IMR-90 (cell line): ENCODE data around the gene WDR1. TPM values are rescaled to one million over a fixed set of nuclear protein-coding genes. Genes with fewer than 3 reads are reported as not detected.

Experiments
- ATAC-seq: fragments of 200-7000 bp; cut with Tn5 transposase; 2 replicates; pipeline ENCODE4 v1.9.1; 2020; ENCODE audit warnings: low read depth, mild to moderate bottlenecking, moderate library complexity
- BruUV-seq: library from RNA; stranded (reverse); fragments of 400-500 nt; replicated peaks from 2 replicates; lab custom pipeline; 2021; lab: Mats Ljungman, UMichigan
- CTCF ChIA-PET: fragments of 300-600 bp; formaldehyde crosslinking; extraction: SDS; loops from one replicate; lab custom pipeline; 2021; ENCODE audit warnings: antibody characterized with exemption; lab: Yijun Ruan, JAX
- POLR2A ChIA-PET: fragments of 300-600 bp; sonication (Branson Sonifier 250); formaldehyde crosslinking; loops from one replicate; lab custom pipeline; 2022; ENCODE audit warnings: antibody characterized with exemption; ENCODE audit not compliant: unreplicated experiment; lab: Charles Lee
- DNase-seq: peaks from one replicate; pipeline ENCODE4 v3.0.0; 2013
- H2AFZ ChIP-seq: replicated peaks from 2 replicates; pipeline ENCODE3; 2013; ENCODE audit warnings: low read length, mild to moderate bottlenecking; ENCODE audit not compliant: poor library complexity
- H2AK5ac ChIP-seq: 2 replicates; pipeline ENCODE4 v1.6.1; 2013; ENCODE audit warnings: low read depth, low read length, inconsistent platforms
- H2AK9ac ChIP-seq: replicated peaks from 2 replicates; pipeline ENCODE3; 2013; ENCODE audit warnings: mild to moderate bottlenecking, low read depth, low read length, moderate library complexity; ENCODE audit not compliant: poor library complexity
- H2BK120ac ChIP-seq: 2 replicates; pipeline ENCODE4 v1.6.1; 2013; ENCODE audit warnings: low read depth, low read length, inconsistent platforms
- H2BK15ac ChIP-seq: 3 replicates; pipeline ENCODE4 v1.6.1; 2013; ENCODE audit warnings: low read depth, low read length, inconsistent platforms
- H2BK20ac ChIP-seq: 2 replicates; pipeline ENCODE4 v1.6.1; 2013; ENCODE audit warnings: low read depth, mild to moderate bottlenecking, inconsistent platforms, low read length, moderate library complexity
- H2BK5ac ChIP-seq: 2 replicates; pipeline ENCODE4 v1.6.1; 2013; ENCODE audit warnings: mild to moderate bottlenecking, low read depth, low read length, inconsistent platforms; ENCODE audit not compliant: poor library complexity, severe bottlenecking
- H3K14ac ChIP-seq: replicated peaks from 2 replicates; pipeline ENCODE4 v1.6.1; 2013; ENCODE audit warnings: low read depth, low read length, inconsistent platforms
- H3K18ac ChIP-seq: 2 replicates; pipeline ENCODE4 v1.6.1; 2013; ENCODE audit warnings: low read depth, low read length, control low read depth
- H3K23ac ChIP-seq: 2 replicates; pipeline ENCODE4 v1.6.1; 2013; ENCODE audit warnings: low read depth, low read length, inconsistent platforms
- H3K27ac ChIP-seq: 2 replicates; pipeline ENCODE4 v1.5.1; 2013; ENCODE audit warnings: mild to moderate bottlenecking, control low read depth, low read length; ENCODE audit not compliant: insufficient read depth
- H3K27me3 ChIP-seq: 2 replicates; pipeline ENCODE4 v1.6.1; 2013; ENCODE audit warnings: low read length; ENCODE audit not compliant: control insufficient read depth, insufficient read depth
- H3K36me3 ChIP-seq: 2 replicates; pipeline ENCODE4 v1.6.1; 2013; ENCODE audit warnings: low read length, mixed read lengths; ENCODE audit not compliant: control insufficient read depth, insufficient read depth
- H3K4ac ChIP-seq: 2 replicates; pipeline ENCODE4 v1.6.1; 2013; ENCODE audit warnings: low read depth, low read length, inconsistent platforms
- H3K4me1 ChIP-seq: 2 replicates; pipeline ENCODE4 v1.6.1; 2013; ENCODE audit warnings: low read length, mixed read lengths; ENCODE audit not compliant: control insufficient read depth, insufficient read depth
- H3K4me2 ChIP-seq: 2 replicates; pipeline ENCODE4 v1.6.1; 2013; ENCODE audit warnings: low read depth, mild to moderate bottlenecking, control low read depth, low read length, moderate library complexity
- H3K4me3 ChIP-seq: 2 replicates; pipeline ENCODE4 v1.5.1; 2013; ENCODE audit warnings: low read depth, mild to moderate bottlenecking, control low read depth, low read length, moderate library complexity; ENCODE audit not compliant: insufficient read depth
- H3K56ac ChIP-seq: 2 replicates; pipeline ENCODE4 v1.6.1; 2013; ENCODE audit warnings: low read length, inconsistent platforms; ENCODE audit not compliant: insufficient read depth; ENCODE audit errors: extremely low read depth
- H3K79me1 ChIP-seq, 2 experiments: 2 replicates each; pipeline ENCODE4 v1.6.1; 2013; ENCODE audit warnings: low read length in 2 of 2, inconsistent platforms in 1 of 2, low read depth in 1 of 2
- H3K9ac ChIP-seq: 2 replicates; pipeline ENCODE4 v1.6.1; 2013; ENCODE audit warnings: low read depth, low read length, control low read depth
- H3K9me1 ChIP-seq: 2 replicates; pipeline ENCODE4 v1.6.1; 2013; ENCODE audit warnings: low read length, inconsistent platforms; ENCODE audit not compliant: insufficient read depth
- H3K9me3 ChIP-seq: 2 replicates; pipeline ENCODE4 v1.6.1; 2013; ENCODE audit warnings: low read length; ENCODE audit not compliant: control insufficient read depth, insufficient read depth
- H4K20me1 ChIP-seq: 2 replicates; pipeline ENCODE4 v1.6.1; 2013; ENCODE audit warnings: low read length, inconsistent platforms; ENCODE audit not compliant: insufficient read depth
- H4K5ac ChIP-seq: 2 replicates; pipeline ENCODE4 v1.6.1; 2013; ENCODE audit warnings: mild to moderate bottlenecking, low read depth, low read length, control low read depth
- H4K8ac ChIP-seq, 2 experiments: 2 replicates each; pipeline ENCODE4 v1.6.1; 2013; ENCODE audit warnings: low read depth in 2 of 2, low read length in 2 of 2, control low read depth in 1 of 2, inconsistent platforms in 1 of 2
- H4K91ac ChIP-seq: 2 replicates; pipeline ENCODE4 v1.6.1; 2013; ENCODE audit warnings: low read depth, low read length, inconsistent platforms; ENCODE audit not compliant: insufficient read depth
- MAFK ChIP-seq: IDR thresholded peaks from 2 replicates; pipeline ENCODE4 v1.6.1; 2012; ENCODE audit warnings: low read depth, low read length, improper control_type of control experiment
- RFX5 ChIP-seq: IDR thresholded peaks from 2 replicates; pipeline ENCODE4 v1.8.0; 2012; ENCODE audit warnings: low read depth, mild to moderate bottlenecking, low read length, moderate library complexity
- WGBS, 2 experiments: methylation state at CpG; one replicate each; pipeline versions ENCODE4 v1.1.5 to v1.1.7; 2013; ENCODE audit warnings: missing lambda C conversion rate in 2 of 2; ENCODE audit not compliant: insufficient read length in 1 of 2; ENCODE audit errors: extremely low coverage in 2 of 2; 5-methylcytosine and 5-hydroxymethylcytosine counted together
- dilution Hi-C: fragments of 300-500 bp; cut with HindIII; formaldehyde crosslinking; loops from one replicate; pipeline ENCODE4 v1.14.3; 2018; ENCODE audit warnings: low sequenced_read_pairs; ENCODE audit not compliant: unreplicated experiment
- in situ Hi-C: fragments of 300-500 bp; cut with MboI; formaldehyde crosslinking; loops from 3 replicates; pipeline ENCODE4 v1.14.3; 2019; ENCODE audit warnings: low sequenced_read_pairs, inconsistent platforms, mixed read lengths
- intact Hi-C: fragments of 100-400 bp; cut with micrococcal nuclease; formaldehyde crosslinking; loops from 2 replicates; pipeline ENCODE4 v1.10.0; 2022
- polyA plus RNA-seq, 3 experiments: library from polyadenylated mRNA; depleted of rRNA; stranded (reverse); fragments of >200 nt; gene quantifications; 2 replicates each; pipeline ENCODE4 v1.2.3, GENCODE V29; 2012; ENCODE audit warnings: low replicate concordance in 1 of 3
- total RNA-seq: library from RNA; depleted of rRNA; stranded (reverse); fragments of >200 nt; gene quantifications from 2 replicates; pipeline ENCODE4 v1.2.3, GENCODE V29; 2012

WDR1 gene
- total and polyA plus RNA-seq, 2 of the 4 experiments (the other 2 are of a cell fraction), result 725 to 992 TPM

- Histone ChIP-seq H3K9me1 (no peaks in the 10 kb centered on the region), H2BK120ac (no peak overlapping the region), H2AFZ (no peak overlapping the region), H3K36me3 (no peaks in the 10 kb centered on the region), H3K4me1 (no peaks in the 10 kb centered on the region), H3K14ac (no peak overlapping the region), H4K20me1 (no peaks in the 10 kb centered on the region), H3K27me3 (peaks cover 16% of the 10 kb centered on the region), H3K18ac (no peak overlapping the region), H2BK20ac (no peak overlapping the region), H3K23ac (no peak overlapping the region), H4K91ac (no peak overlapping the region), H3K27ac (no peak overlapping the region), H4K5ac (no peak overlapping the region), H2BK5ac (no peak overlapping the region), H3K9me3 (no peaks in the 10 kb centered on the region), H2AK9ac (no peak overlapping the region), H4K8ac (no peak overlapping the region), H3K4ac (no peak overlapping the region), H3K56ac (no peak overlapping the region), H3K4me3 (no peak overlapping the region), H2BK15ac (no peak overlapping the region), H3K4me2 (no peak overlapping the region), H3K9ac (no peak overlapping the region), H2AK5ac (no peak overlapping the region), H3K79me1 (no peaks in the 10 kb centered on the region)
- 60% methylated on average over 2 of the region's 5 CpGs; no CpG with 5 or more reads in 1 of the 2 experiments for WGBS, 2 experiments
- intact Hi-C loops, result no loop called here
- ChIA-PET CTCF (interaction anchor here (1.4 kb wide), 1 partner anchor 387 kb away, joined by 3 read pairs; no protein-coding TSS in a partner anchor), POLR2A (no interaction called here)
- ATAC-seq (no peak), DNase-seq (no peak)
- no TSS peak for BruUV-seq
- dilution Hi-C loops, result loop anchor here (25.0 kb wide), 1 partner anchor 261 kb away; no protein-coding TSS in a partner anchor
- TF ChIP-seq MAFK (no peak), RFX5 (no peak)
- in situ Hi-C loops, result no loop called here
Observed at GRCh38 chr4:10151182-10151581, 34.6 kb upstream of the WDR1 start.
